IMR-90 (cell line): ENCODE measurements around the gene HYAL1. TPM values are rescaled to one million over a fixed set of nuclear protein-coding genes. Genes with fewer than 3 reads are reported as not detected.

ENCODE experiments used
- ATAC-seq: fragments of 200-7000 bp; cut with Tn5 transposase; 2 replicates; pipeline ENCODE4 v1.9.1; 2020; ENCODE audit warnings: low read depth, mild to moderate bottlenecking, moderate library complexity
- BruUV-seq: library from RNA; stranded (reverse); fragments of 400-500 nt; replicated peaks from 2 replicates; lab custom pipeline; 2021; lab: Mats Ljungman, UMichigan
- CTCF ChIA-PET: fragments of 300-600 bp; formaldehyde crosslinking; extraction: SDS; loops from one replicate; lab custom pipeline; 2021; ENCODE audit warnings: antibody characterized with exemption; lab: Yijun Ruan, JAX
- POLR2A ChIA-PET: fragments of 300-600 bp; sonication (Branson Sonifier 250); formaldehyde crosslinking; loops from one replicate; lab custom pipeline; 2022; ENCODE audit warnings: antibody characterized with exemption; ENCODE audit not compliant: unreplicated experiment; lab: Charles Lee
- DNase-seq: peaks from one replicate; pipeline ENCODE4 v3.0.0; 2013
- H2AFZ ChIP-seq: replicated peaks from 2 replicates; pipeline ENCODE3; 2013; ENCODE audit warnings: low read length, mild to moderate bottlenecking; ENCODE audit not compliant: poor library complexity
- H2AK5ac ChIP-seq: 2 replicates; pipeline ENCODE4 v1.6.1; 2013; ENCODE audit warnings: low read depth, low read length, inconsistent platforms
- H2AK9ac ChIP-seq: replicated peaks from 2 replicates; pipeline ENCODE3; 2013; ENCODE audit warnings: mild to moderate bottlenecking, low read depth, low read length, moderate library complexity; ENCODE audit not compliant: poor library complexity
- H2BK120ac ChIP-seq: 2 replicates; pipeline ENCODE4 v1.6.1; 2013; ENCODE audit warnings: low read depth, low read length, inconsistent platforms
- H2BK15ac ChIP-seq: 3 replicates; pipeline ENCODE4 v1.6.1; 2013; ENCODE audit warnings: low read depth, low read length, inconsistent platforms
- H2BK20ac ChIP-seq: 2 replicates; pipeline ENCODE4 v1.6.1; 2013; ENCODE audit warnings: low read depth, mild to moderate bottlenecking, inconsistent platforms, low read length, moderate library complexity
- H2BK5ac ChIP-seq: 2 replicates; pipeline ENCODE4 v1.6.1; 2013; ENCODE audit warnings: mild to moderate bottlenecking, low read depth, low read length, inconsistent platforms; ENCODE audit not compliant: poor library complexity, severe bottlenecking
- H3K14ac ChIP-seq: replicated peaks from 2 replicates; pipeline ENCODE4 v1.6.1; 2013; ENCODE audit warnings: low read depth, low read length, inconsistent platforms
- H3K18ac ChIP-seq: 2 replicates; pipeline ENCODE4 v1.6.1; 2013; ENCODE audit warnings: low read depth, low read length, control low read depth
- H3K23ac ChIP-seq: 2 replicates; pipeline ENCODE4 v1.6.1; 2013; ENCODE audit warnings: low read depth, low read length, inconsistent platforms
- H3K27ac ChIP-seq: 2 replicates; pipeline ENCODE4 v1.5.1; 2013; ENCODE audit warnings: mild to moderate bottlenecking, control low read depth, low read length; ENCODE audit not compliant: insufficient read depth
- H3K27me3 ChIP-seq: 2 replicates; pipeline ENCODE4 v1.6.1; 2013; ENCODE audit warnings: low read length; ENCODE audit not compliant: control insufficient read depth, insufficient read depth
- H3K36me3 ChIP-seq: 2 replicates; pipeline ENCODE4 v1.6.1; 2013; ENCODE audit warnings: low read length, mixed read lengths; ENCODE audit not compliant: control insufficient read depth, insufficient read depth
- H3K4ac ChIP-seq: 2 replicates; pipeline ENCODE4 v1.6.1; 2013; ENCODE audit warnings: low read depth, low read length, inconsistent platforms
- H3K4me1 ChIP-seq: 2 replicates; pipeline ENCODE4 v1.6.1; 2013; ENCODE audit warnings: low read length, mixed read lengths; ENCODE audit not compliant: control insufficient read depth, insufficient read depth
- H3K4me2 ChIP-seq: 2 replicates; pipeline ENCODE4 v1.6.1; 2013; ENCODE audit warnings: low read depth, mild to moderate bottlenecking, control low read depth, low read length, moderate library complexity
- H3K4me3 ChIP-seq: 2 replicates; pipeline ENCODE4 v1.5.1; 2013; ENCODE audit warnings: low read depth, mild to moderate bottlenecking, control low read depth, low read length, moderate library complexity; ENCODE audit not compliant: insufficient read depth
- H3K56ac ChIP-seq: 2 replicates; pipeline ENCODE4 v1.6.1; 2013; ENCODE audit warnings: low read length, inconsistent platforms; ENCODE audit not compliant: insufficient read depth; ENCODE audit errors: extremely low read depth
- H3K79me1 ChIP-seq, 2 experiments: 2 replicates each; pipeline ENCODE4 v1.6.1; 2013; ENCODE audit warnings: low read length in 2 of 2, inconsistent platforms in 1 of 2, low read depth in 1 of 2
- H3K9ac ChIP-seq: 2 replicates; pipeline ENCODE4 v1.6.1; 2013; ENCODE audit warnings: low read depth, low read length, control low read depth
- H3K9me1 ChIP-seq: 2 replicates; pipeline ENCODE4 v1.6.1; 2013; ENCODE audit warnings: low read length, inconsistent platforms; ENCODE audit not compliant: insufficient read depth
- H3K9me3 ChIP-seq: 2 replicates; pipeline ENCODE4 v1.6.1; 2013; ENCODE audit warnings: low read length; ENCODE audit not compliant: control insufficient read depth, insufficient read depth
- H4K20me1 ChIP-seq: 2 replicates; pipeline ENCODE4 v1.6.1; 2013; ENCODE audit warnings: low read length, inconsistent platforms; ENCODE audit not compliant: insufficient read depth
- H4K5ac ChIP-seq: 2 replicates; pipeline ENCODE4 v1.6.1; 2013; ENCODE audit warnings: mild to moderate bottlenecking, low read depth, low read length, control low read depth
- H4K8ac ChIP-seq, 2 experiments: 2 replicates each; pipeline ENCODE4 v1.6.1; 2013; ENCODE audit warnings: low read depth in 2 of 2, low read length in 2 of 2, control low read depth in 1 of 2, inconsistent platforms in 1 of 2
- H4K91ac ChIP-seq: 2 replicates; pipeline ENCODE4 v1.6.1; 2013; ENCODE audit warnings: low read depth, low read length, inconsistent platforms; ENCODE audit not compliant: insufficient read depth
- MXI1 ChIP-seq: IDR thresholded peaks from 2 replicates; pipeline ENCODE4 v1.6.1; 2012; ENCODE audit warnings: low read depth, mild to moderate bottlenecking, low read length, moderate library complexity, borderline replicate concordance
- WGBS, 2 experiments: methylation state at CpG; one replicate each; pipeline versions ENCODE4 v1.1.5 to v1.1.7; 2013; ENCODE audit warnings: missing lambda C conversion rate in 2 of 2; ENCODE audit not compliant: insufficient read length in 1 of 2; ENCODE audit errors: extremely low coverage in 2 of 2; 5-methylcytosine and 5-hydroxymethylcytosine counted together
- dilution Hi-C: fragments of 300-500 bp; cut with HindIII; formaldehyde crosslinking; loops from one replicate; pipeline ENCODE4 v1.14.3; 2018; ENCODE audit warnings: low sequenced_read_pairs; ENCODE audit not compliant: unreplicated experiment
- in situ Hi-C: fragments of 300-500 bp; cut with MboI; formaldehyde crosslinking; loops from 3 replicates; pipeline ENCODE4 v1.14.3; 2019; ENCODE audit warnings: low sequenced_read_pairs, inconsistent platforms, mixed read lengths
- intact Hi-C: fragments of 100-400 bp; cut with micrococcal nuclease; formaldehyde crosslinking; loops from 2 replicates; pipeline ENCODE4 v1.10.0; 2022
- polyA plus RNA-seq, 3 experiments: library from polyadenylated mRNA; depleted of rRNA; stranded (reverse); fragments of >200 nt; gene quantifications; 2 replicates each; pipeline ENCODE4 v1.2.3, GENCODE V29; 2012; ENCODE audit warnings: low replicate concordance in 1 of 3
- total RNA-seq: library from RNA; depleted of rRNA; stranded (reverse); fragments of >200 nt; gene quantifications from 2 replicates; pipeline ENCODE4 v1.2.3, GENCODE V29; 2012
- TF ChIP-seq, protein P1 (sequence below): fragments of 150-350 bp; IDR thresholded peaks from 2 replicates; pipeline ENCODE4 v1.6.1; 2017; ENCODE audit warnings: mild to moderate bottlenecking, antibody characterized with exemption, low read length, low read depth

HYAL1 gene
- total and polyA plus RNA-seq, 2 of the 4 experiments (the other 2 are of a cell fraction), result 0.32 to 0.36 TPM

DNA sequence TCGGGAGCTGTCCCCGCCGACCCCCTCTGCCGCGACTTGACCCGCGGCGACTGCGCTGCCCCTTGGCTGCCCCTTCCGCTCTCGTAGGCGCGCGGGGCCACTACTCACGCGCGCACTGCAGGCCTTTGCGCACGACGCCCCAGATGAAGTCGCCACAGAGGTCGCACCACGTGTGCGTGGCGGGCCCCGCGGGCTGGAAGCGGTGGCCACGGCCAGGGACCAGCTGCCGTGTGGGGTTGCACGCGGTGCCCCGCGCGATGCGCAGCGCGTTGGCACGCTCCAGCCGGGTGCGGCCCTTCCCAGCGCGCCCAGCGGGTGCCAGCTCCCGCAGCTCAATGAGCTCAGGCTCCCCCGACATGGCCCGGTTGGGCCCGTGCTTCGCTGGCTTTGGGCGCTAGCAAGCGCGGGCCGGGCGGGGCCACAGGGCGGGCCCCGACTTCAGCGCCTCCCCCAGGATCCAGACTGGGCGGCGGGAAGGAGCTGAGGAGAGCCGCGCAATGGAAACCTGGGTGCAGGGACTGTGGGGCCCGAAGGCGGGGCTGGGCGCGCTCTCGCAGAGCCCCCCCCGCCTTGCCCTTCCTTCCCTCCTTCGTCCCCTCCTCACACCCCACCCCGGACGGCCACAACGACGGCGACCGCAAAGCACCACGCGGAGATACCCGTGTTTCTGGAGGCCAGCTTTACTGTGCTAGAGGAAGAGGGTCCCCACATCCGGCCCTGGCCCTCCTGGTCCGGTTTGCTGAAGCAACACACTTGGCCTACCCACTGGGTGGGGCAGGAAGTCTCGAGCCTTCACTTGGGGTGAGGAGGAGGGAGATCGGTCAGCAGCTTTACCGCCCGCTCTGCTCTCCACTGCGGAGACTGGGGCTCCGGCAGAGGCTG is 37.3 kb upstream of the HYAL1 start, which contains the start of gene RASSF1:
RASSF1 (minus strand) TSS at position 389 of the 882 bp plus-strand sequence; CDS start at position 358, 31 bp downstream.
- peak within 1 kb of the TSS; percentile 44 for H3K27ac ChIP-seq

More for the DNA sequence above, 37.3 kb upstream of the HYAL1 start, which contains the start of gene RASSF1:
- DNase-seq, result no peak
- Histone ChIP-seq H2BK5ac (peak within 1 kb of the TSS; percentile 82), H4K91ac (peak within 1 kb of the TSS; percentile 73), H4K8ac (peak within 1 kb of the TSS; percentile 59 to 97), H2AK9ac (peak within 1 kb of the TSS; percentile 23), H3K18ac (peak within 1 kb of the TSS; percentile 81), H3K56ac (peak within 1 kb of the TSS; percentile 4; the same call in 1 of the 2 replicates), H3K27me3 (no peaks in the 10 kb centered on the region), H4K5ac (peak within 1 kb of the TSS; percentile 81), H2AFZ (peak within 1 kb of the TSS; percentile 94), H3K4me2 (peak within 1 kb of the TSS; percentile 79), H3K4ac (peak within 1 kb of the TSS; percentile 81), H3K4me1 (peaks cover 21% of the 10 kb centered on the region), H3K4me3 (peak within 1 kb of the TSS; percentile 43), H4K20me1 (peaks cover 11% of the 10 kb centered on the region), H3K23ac (peak within 1 kb of the TSS; percentile 62), H3K36me3 (no peaks in the 10 kb centered on the region; the same call in 1 of the 2 replicates), H3K79me1 (peaks cover 15 to 37% of the 10 kb centered on the region in 2 experiments; a peak in 3 of 4 replicates), H3K9me1 (peaks cover 14% of the 10 kb centered on the region), H2BK120ac (peak within 1 kb of the TSS; percentile 58), H3K14ac (peak within 1 kb of the TSS; percentile 65), H3K9me3 (no peaks in the 10 kb centered on the region), H2BK20ac (peak within 1 kb of the TSS; percentile 21; the same call in 1 of the 2 replicates), H2AK5ac (peak within 1 kb of the TSS; percentile 54), H3K9ac (peak within 1 kb of the TSS; percentile 69; the same call in 1 of the 2 replicates), H2BK15ac (peak within 1 kb of the TSS; percentile 58; the same call in 2 of the 3 replicates)
- 7% methylated on average over 32 of the region's 85 CpGs; no CpG with 5 or more reads in 1 of the 2 experiments for WGBS, 2 experiments
- CTCF ChIA-PET, result interaction anchor here (0.6 kb wide), 1 partner anchor 1738 kb away, joined by 3 read pairs; no protein-coding TSS in a partner anchor
- POLR2A ChIA-PET, result interaction anchor here (0.6 kb wide), 1 partner anchor 10 kb away, joined by 4 read pairs; the partner anchor contains the start of genes CYB561D2 and NPRL2
- in situ Hi-C loops (loop anchor here (25.0 kb wide), 3 partner anchors 1047 to 1822 kb away; partner anchors contain the start of genes ABHD14B, GPR62, MANF and PCBP4), dilution Hi-C loops (no loop called here), intact Hi-C loops (no loop called here)
- no peak for TF ChIP-seq MXI1
- TF ChIP-seq, protein P1, sequence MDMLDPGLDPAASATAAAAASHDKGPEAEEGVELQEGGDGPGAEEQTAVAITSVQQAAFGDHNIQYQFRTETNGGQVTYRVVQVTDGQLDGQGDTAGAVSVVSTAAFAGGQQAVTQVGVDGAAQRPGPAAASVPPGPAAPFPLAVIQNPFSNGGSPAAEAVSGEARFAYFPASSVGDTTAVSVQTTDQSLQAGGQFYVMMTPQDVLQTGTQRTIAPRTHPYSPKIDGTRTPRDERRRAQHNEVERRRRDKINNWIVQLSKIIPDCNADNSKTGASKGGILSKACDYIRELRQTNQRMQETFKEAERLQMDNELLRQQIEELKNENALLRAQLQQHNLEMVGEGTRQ, result peak; percentile 30; the same call in 1 of the 2 replicates
- ATAC-seq, result peak; percentile 16
- BruUV-seq, result no TSS peak
